ENCODE results near the gene KCNN1. TPM values are rescaled to one million over a fixed set of nuclear protein-coding genes. Genes with fewer than 3 reads are reported as not detected.
A peak's percentile ranks its signal among the peaks of the same experiment; 100 is the strongest.

The KCNN1 gene
- total RNA-seq, 1 experiment from 2014 or later = 9.2 TPM

- Histone ChIP-seq H2BK12ac (ENCODE audit: insufficient read length, low read depth, low read length) (no peak overlapping the region), H4K5ac (ENCODE audit: insufficient read length, low read depth, low read length) (no peak overlapping the region), H2BK5ac (ENCODE audit: insufficient read length, low read length) (no peak overlapping the region), H4K91ac (ENCODE audit: insufficient read length, low read depth, low read length) (no peak overlapping the region), H3K9me3 (ENCODE audit: control insufficient read depth, low read depth, low read length) (no peaks in the 10 kb centered on the region), H3K79me2 (ENCODE audit: insufficient read depth, low read length) (no peaks in the 10 kb centered on the region), H3K23me2 (ENCODE audit: insufficient read length, low read depth, low read length, poor library complexity, severe bottlenecking) (peaks cover 11% of the 10 kb centered on the region), H4K8ac (replicated peaks; ENCODE audit: insufficient read length, low read depth, low read length) (no peak overlapping the region), H3K4ac (ENCODE audit: low read depth, low read length) (no peak overlapping the region), H3K56ac (ENCODE audit: insufficient read length, low read depth, low read length) (no peak overlapping the region), H3T11ph (ENCODE audit: low read length) (no peak overlapping the region), H2BK15ac (ENCODE audit: low read depth, low read length) (no peak overlapping the region), H3K4me1 (ENCODE audit: insufficient read depth, low read length) (no peaks in the 10 kb centered on the region), H3K18ac (ENCODE audit: insufficient read length, low read depth, low read length) (no peak overlapping the region), H3K27me3 (ENCODE audit: insufficient read depth, low read length) (no peaks in the 10 kb centered on the region; the same call in 1 of the 2 replicates), H3K9ac (ENCODE audit: extremely low read depth, insufficient read length, low read length) (no peak overlapping the region), H3K27ac (ENCODE audit: insufficient read length, low read depth, low read length) (no peak overlapping the region), H3K79me1 (ENCODE audit: insufficient read depth, low read depth, low read length, poor library complexity, severe bottlenecking) (no peaks in the 10 kb centered on the region), H2AFZ (ENCODE audit: low read length) (no peak overlapping the region), H2BK120ac (ENCODE audit: low read depth, low read length, poor library complexity, severe bottlenecking) (no peak overlapping the region), H2BK20ac (ENCODE audit: low read depth, low read length, poor library complexity, severe bottlenecking) (no peak overlapping the region), H3K4me2 (ENCODE audit: insufficient read depth, insufficient read length, low read length) (no peak overlapping the region), H4K20me1 (ENCODE audit: control insufficient read depth, insufficient read depth, insufficient read length) (no peaks in the 10 kb centered on the region), H3K14ac (ENCODE audit: insufficient read depth, low read length) (peak overlapping the region; percentile 50; the same call in 1 of the 2 replicates), H3K23ac (ENCODE audit: insufficient read length, low read depth, low read length) (no peak overlapping the region), H2AK5ac (ENCODE audit: insufficient read length, low read length) (no peak overlapping the region)
- Mint-ChIP-seq H3K4me1 (peaks cover 6 to 13% of the 10 kb centered on the region in 2 experiments), H3K4me3 (peak overlapping the region; percentile 58 to 83), H3K27ac (no peak overlapping the region), H3K9me3 (no peaks in the 10 kb centered on the region), H3K27me3 (ENCODE audit: low read depth) (peaks cover 33% of the 10 kb centered on the region), H3K36me3 (ENCODE audit: insufficient read depth in 1 of 3, low read depth in 3 of 3) (no peaks in the 10 kb centered on the region)
- no peak for TF ChIP-seq CTCF (conservative IDR thresholded peaks at IDR 0.05)
- WGBS (ENCODE audit: extremely low coverage, insufficient read length, low lambda C conversion rate) = no CpG with 5 or more reads among the region's 21 CpGs
- no peak for DNase-seq
Observed at GRCh38 chr19:17999684-18000479, 33.0 kb downstream of the KCNN1 start.

Measured in H9 (cell line).